Esophagus muscularis mucosa (tissue), 3 donors: ENCODE results near the gene SRP19.

ENCODE experiments used
- POLR2A ChIP-seq: fragments of 450-650 bp; IDR thresholded peaks from one replicate; pipeline ENCODE4 v1.6.1; 2017; ENCODE audit warnings: antibody characterized with exemption, moderate library complexity, mild to moderate bottlenecking, low read depth
- POLR2AphosphoS5 ChIP-seq, 2 donors: sonication (generic); formaldehyde crosslinking; IDR thresholded peaks; one replicate each; pipeline ENCODE4 v1.6.1; 2017; ENCODE audit warnings: antibody characterized with exemption in 2 of 2
- TF ChIP-seq, protein P1 (sequence below), 3 experiments: fragments of 200-600 bp in 2 of 3; fragments of 450-650 bp in 1 of 3; sonication (generic) in 2 of 3; IDR thresholded peaks; one replicate each; pipeline ENCODE4 v1.5.1; 2017 to 2019; ENCODE audit warnings: antibody characterized with exemption in 3 of 3, mild to moderate bottlenecking in 2 of 3, moderate library complexity in 1 of 3

DNA sequence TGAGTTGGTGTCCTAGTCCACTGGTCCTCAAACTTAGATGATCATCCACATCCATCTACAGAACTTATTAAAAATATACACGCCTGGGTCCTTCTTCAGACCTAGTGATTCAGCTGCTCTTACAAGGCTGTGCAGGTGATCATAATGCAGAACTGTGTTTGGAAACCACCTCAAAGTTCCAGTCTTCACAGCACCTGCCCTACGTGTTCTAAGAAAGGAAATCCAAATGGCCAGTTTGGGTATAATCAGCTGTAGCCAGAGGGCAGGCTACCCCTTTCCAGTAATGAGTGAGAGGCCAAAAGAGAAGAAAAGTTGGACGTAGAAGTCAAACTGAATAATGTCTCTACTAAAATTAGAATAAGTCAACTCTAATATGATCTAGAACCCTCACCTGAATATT is 45.5 kb downstream of the SRP19 start:
- TF ChIP-seq, protein P1, sequence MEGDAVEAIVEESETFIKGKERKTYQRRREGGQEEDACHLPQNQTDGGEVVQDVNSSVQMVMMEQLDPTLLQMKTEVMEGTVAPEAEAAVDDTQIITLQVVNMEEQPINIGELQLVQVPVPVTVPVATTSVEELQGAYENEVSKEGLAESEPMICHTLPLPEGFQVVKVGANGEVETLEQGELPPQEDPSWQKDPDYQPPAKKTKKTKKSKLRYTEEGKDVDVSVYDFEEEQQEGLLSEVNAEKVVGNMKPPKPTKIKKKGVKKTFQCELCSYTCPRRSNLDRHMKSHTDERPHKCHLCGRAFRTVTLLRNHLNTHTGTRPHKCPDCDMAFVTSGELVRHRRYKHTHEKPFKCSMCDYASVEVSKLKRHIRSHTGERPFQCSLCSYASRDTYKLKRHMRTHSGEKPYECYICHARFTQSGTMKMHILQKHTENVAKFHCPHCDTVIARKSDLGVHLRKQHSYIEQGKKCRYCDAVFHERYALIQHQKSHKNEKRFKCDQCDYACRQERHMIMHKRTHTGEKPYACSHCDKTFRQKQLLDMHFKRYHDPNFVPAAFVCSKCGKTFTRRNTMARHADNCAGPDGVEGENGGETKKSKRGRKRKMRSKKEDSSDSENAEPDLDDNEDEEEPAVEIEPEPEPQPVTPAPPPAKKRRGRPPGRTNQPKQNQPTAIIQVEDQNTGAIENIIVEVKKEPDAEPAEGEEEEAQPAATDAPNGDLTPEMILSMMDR (IDR thresholded peaks at IDR 0.05), result no peak
- TF ChIP-seq POLR2A (no peak), POLR2AphosphoS5 (IDR thresholded peaks at IDR 0.05) (no peak)
